Measurements from ENCODE around the gene ADAM11. TPM values are rescaled to one million over a fixed set of nuclear protein-coding genes. Genes with fewer than 3 reads are reported as not detected.
"Not testable (repeated sequence)": the region's sequence is repeated elsewhere in the genome, so short reads cannot be mapped to it uniquely, and the experiment has no call there.

The ADAM11 gene
- total RNA-seq, result 5.2 and 6.0 TPM in 2 replicates
- long read RNA-seq, result 0 reads

- Mint-ChIP-seq H3K27ac (ENCODE audit: unreplicated experiment) (no peak within 1 kb of the TSS), H3K27me3 (ENCODE audit: low read depth) (peaks cover 24% of the 10 kb centered on the region), H3K9me3 (no peaks in the 10 kb centered on the region), H3K36me3 (ENCODE audit: low read depth) (no peaks in the 10 kb centered on the region), H3K4me3 (peak within 1 kb of the TSS; percentile 81), H3K4me1 (no peaks in the 10 kb centered on the region)
- TF ChIP-seq, protein P1, sequence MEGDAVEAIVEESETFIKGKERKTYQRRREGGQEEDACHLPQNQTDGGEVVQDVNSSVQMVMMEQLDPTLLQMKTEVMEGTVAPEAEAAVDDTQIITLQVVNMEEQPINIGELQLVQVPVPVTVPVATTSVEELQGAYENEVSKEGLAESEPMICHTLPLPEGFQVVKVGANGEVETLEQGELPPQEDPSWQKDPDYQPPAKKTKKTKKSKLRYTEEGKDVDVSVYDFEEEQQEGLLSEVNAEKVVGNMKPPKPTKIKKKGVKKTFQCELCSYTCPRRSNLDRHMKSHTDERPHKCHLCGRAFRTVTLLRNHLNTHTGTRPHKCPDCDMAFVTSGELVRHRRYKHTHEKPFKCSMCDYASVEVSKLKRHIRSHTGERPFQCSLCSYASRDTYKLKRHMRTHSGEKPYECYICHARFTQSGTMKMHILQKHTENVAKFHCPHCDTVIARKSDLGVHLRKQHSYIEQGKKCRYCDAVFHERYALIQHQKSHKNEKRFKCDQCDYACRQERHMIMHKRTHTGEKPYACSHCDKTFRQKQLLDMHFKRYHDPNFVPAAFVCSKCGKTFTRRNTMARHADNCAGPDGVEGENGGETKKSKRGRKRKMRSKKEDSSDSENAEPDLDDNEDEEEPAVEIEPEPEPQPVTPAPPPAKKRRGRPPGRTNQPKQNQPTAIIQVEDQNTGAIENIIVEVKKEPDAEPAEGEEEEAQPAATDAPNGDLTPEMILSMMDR (conservative IDR thresholded peaks at IDR 0.05), result no peak
- DNase-seq (ENCODE audit: low read depth, low spot score), result no peak
Observed at GRCh38 chr17:44758414-44759085, at the start of gene ADAM11. TSS of gene ADAM11 (plus strand) at chr17:44758988. CDS start at chr17:44759200, 212 bp downstream.

DNA sequence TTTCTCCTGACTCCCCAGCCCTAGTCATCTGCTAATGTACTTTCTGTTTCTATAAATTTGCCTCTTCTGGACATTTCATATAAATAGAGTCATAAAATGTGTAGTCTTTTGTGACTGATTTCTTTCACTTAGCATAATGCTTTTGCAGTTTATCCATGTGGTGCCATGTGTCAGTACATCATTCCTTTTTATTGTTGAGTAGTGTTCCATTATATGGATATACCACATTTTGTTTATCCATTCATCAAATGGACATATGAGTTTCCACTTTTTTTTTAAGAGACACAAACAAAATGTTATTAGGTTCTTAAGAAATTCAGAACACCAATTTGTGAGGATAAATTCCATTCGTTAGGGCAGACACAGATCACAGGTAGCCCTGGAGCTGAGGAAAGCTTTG lies 39.3 kb upstream of the ADAM11 start:
- no peak overlapping the region for H3K4me3 Mint-ChIP-seq
- H3K27ac Mint-ChIP-seq (ENCODE audit: unreplicated experiment), result no peak overlapping the region
- H3K36me3 Mint-ChIP-seq (ENCODE audit: low read depth), result peaks cover 11% of the 10 kb centered on the region
- H3K9me3 Mint-ChIP-seq, result no peaks in the 10 kb centered on the region
- no peak for DNase-seq (ENCODE audit: low read depth, low spot score)
- H3K4me1 Mint-ChIP-seq, result no peaks in the 10 kb centered on the region
- no peaks in the 10 kb centered on the region for H3K27me3 Mint-ChIP-seq (ENCODE audit: low read depth)
- TF ChIP-seq, protein P1 (conservative IDR thresholded peaks at IDR 0.05), result no peak

DNA sequence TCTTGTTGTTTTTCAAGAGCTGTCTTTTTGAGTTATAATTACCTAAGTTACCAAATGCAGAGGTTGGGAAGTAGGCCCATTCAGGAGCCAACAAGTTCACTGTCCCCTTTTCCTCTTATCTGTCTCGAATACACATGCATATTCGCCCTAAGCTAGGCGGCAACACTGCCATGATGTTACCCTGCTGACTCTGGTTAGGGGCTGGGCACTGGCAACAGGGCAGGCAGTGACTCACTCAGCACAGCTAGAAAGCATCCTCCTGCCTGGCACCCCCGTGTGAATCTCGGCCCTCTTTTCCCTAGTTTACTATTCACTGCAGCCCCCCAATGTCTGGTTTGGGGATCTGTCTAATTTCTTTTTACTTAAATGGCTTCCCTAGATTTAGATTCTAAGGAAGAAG lies 36.5 kb upstream of the ADAM11 start:
- TF ChIP-seq, protein P1 (conservative IDR thresholded peaks at IDR 0.05), result no peak
- no peaks in the 10 kb centered on the region for H3K4me1 Mint-ChIP-seq
- peaks cover 13% of the 10 kb centered on the region for H3K36me3 Mint-ChIP-seq (ENCODE audit: low read depth)
- H3K27me3 Mint-ChIP-seq (ENCODE audit: low read depth), result no peaks in the 10 kb centered on the region
- no peak overlapping the region for H3K27ac Mint-ChIP-seq (ENCODE audit: unreplicated experiment)
- no peak for DNase-seq (ENCODE audit: low read depth, low spot score)
- no peak overlapping the region for H3K4me3 Mint-ChIP-seq
- no peaks in the 10 kb centered on the region for H3K9me3 Mint-ChIP-seq

- not testable (repeated sequence) for H3K9me3 Mint-ChIP-seq; H3K36me3 Mint-ChIP-seq (ENCODE audit: low read depth); H3K4me1 Mint-ChIP-seq
Observed at GRCh38 chr17:44726121-44726520, 32.7 kb upstream of the ADAM11 start.

DNA sequence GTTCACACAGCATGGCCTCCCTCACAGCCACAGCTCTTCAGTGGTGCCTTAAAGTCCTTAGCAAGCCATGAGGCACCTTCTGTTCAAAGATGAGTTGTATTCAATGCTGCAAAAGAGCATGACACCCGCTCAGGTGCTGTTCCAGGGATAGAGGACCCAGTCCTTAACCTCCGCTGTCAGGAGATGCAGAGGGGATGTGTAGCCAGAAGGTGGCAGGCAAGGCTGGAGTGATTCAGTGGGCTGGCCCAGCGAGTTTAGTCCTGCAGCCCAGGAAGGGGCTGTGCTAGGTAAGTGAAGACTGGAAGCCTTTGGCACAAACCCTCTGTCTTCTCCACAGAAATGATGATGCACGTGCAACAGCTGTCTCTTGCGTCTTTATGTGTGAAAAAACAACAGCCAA lies 25.0 kb upstream of the ADAM11 start:
- no peaks in the 10 kb centered on the region for H3K9me3 Mint-ChIP-seq
- no peaks in the 10 kb centered on the region for H3K27me3 Mint-ChIP-seq (ENCODE audit: low read depth)
- H3K27ac Mint-ChIP-seq (ENCODE audit: unreplicated experiment), result no peak overlapping the region
- peaks cover 10% of the 10 kb centered on the region for H3K36me3 Mint-ChIP-seq (ENCODE audit: low read depth)
- TF ChIP-seq, protein P1 (conservative IDR thresholded peaks at IDR 0.05), result peak; percentile 49
- no peak overlapping the region for H3K4me3 Mint-ChIP-seq
- DNase-seq (ENCODE audit: low read depth, low spot score), result no peak
- no peaks in the 10 kb centered on the region for H3K4me1 Mint-ChIP-seq

More at GRCh38 chr17:44726121-44726520, 32.7 kb upstream of the ADAM11 start:
- not testable (repeated sequence) for DNase-seq (ENCODE audit: low read depth, low spot score); H3K27me3 Mint-ChIP-seq (ENCODE audit: low read depth); H3K27ac Mint-ChIP-seq (ENCODE audit: unreplicated experiment); H3K4me3 Mint-ChIP-seq

- H3K27ac Mint-ChIP-seq (ENCODE audit: unreplicated experiment), result no peak overlapping the region
- TF ChIP-seq, protein P1 (conservative IDR thresholded peaks at IDR 0.05), result no peak
- H3K4me1 Mint-ChIP-seq, result no peaks in the 10 kb centered on the region
- H3K36me3 Mint-ChIP-seq (ENCODE audit: low read depth), result peaks cover 10% of the 10 kb centered on the region
- no peak overlapping the region for H3K4me3 Mint-ChIP-seq
- DNase-seq (ENCODE audit: low read depth, low spot score), result no peak
- no peaks in the 10 kb centered on the region for H3K9me3 Mint-ChIP-seq
- no peaks in the 10 kb centered on the region for H3K27me3 Mint-ChIP-seq (ENCODE audit: low read depth)
Observed at GRCh38 chr17:44734272-44734671, 24.5 kb upstream of the ADAM11 start.

All from neural crest cell (in vitro differentiated cells).